Upper lobe of left lung (tissue), 4 donors: Measurements from ENCODE around the gene COL11A2.

ENCODE experiments used
- EP300 ChIP-seq, 4 donors: sonication (generic); formaldehyde crosslinking; IDR thresholded peaks; one replicate each; pipeline ENCODE4 v1.5.1; 2017; ENCODE audit warnings: antibody characterized with exemption in 4 of 4, control low read depth in 2 of 4
- POLR2A ChIP-seq, 4 donors: fragments of 450-650 bp; IDR thresholded peaks; one replicate each; pipeline ENCODE4 v1.5.1; 2016 to 2017; ENCODE audit warnings: antibody characterized with exemption in 4 of 4, mild to moderate bottlenecking in 2 of 4
- POLR2AphosphoS5 ChIP-seq, 2 donors: sonication (generic); formaldehyde crosslinking; IDR thresholded peaks; one replicate each; pipeline ENCODE4 v1.5.1; 2017; ENCODE audit warnings: antibody characterized with exemption in 2 of 2
- TF ChIP-seq, protein P1 (sequence below), 6 experiments: fragments of 450-650 bp in 4 of 6; fragments of 200-600 bp in 2 of 6; sonication (generic) in 2 of 6; IDR thresholded peaks; one replicate each; pipeline ENCODE4 v1.5.1; 2016 to 2019; ENCODE audit warnings: antibody characterized with exemption in 6 of 6

DNA sequence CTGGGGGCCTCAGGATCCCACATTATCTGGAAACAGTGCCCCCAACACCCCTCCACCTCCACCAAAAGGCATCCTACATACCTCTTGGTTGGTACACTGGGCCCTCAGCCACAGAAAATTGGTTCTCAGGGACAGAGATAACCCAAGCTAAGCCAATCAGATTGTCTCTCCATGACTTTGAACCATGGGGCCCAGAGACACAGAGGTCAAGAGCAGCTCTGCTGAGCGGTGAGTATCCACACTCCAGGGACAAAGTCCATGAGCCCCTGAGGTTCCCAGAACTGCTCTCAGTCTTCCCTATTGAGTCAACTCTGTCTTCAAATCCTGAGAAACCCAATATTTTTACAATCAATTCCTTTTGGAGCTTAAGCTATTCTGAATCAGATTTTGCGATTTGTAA lies 35.3 kb downstream of the COL11A2 start:
- TF ChIP-seq, protein P1, sequence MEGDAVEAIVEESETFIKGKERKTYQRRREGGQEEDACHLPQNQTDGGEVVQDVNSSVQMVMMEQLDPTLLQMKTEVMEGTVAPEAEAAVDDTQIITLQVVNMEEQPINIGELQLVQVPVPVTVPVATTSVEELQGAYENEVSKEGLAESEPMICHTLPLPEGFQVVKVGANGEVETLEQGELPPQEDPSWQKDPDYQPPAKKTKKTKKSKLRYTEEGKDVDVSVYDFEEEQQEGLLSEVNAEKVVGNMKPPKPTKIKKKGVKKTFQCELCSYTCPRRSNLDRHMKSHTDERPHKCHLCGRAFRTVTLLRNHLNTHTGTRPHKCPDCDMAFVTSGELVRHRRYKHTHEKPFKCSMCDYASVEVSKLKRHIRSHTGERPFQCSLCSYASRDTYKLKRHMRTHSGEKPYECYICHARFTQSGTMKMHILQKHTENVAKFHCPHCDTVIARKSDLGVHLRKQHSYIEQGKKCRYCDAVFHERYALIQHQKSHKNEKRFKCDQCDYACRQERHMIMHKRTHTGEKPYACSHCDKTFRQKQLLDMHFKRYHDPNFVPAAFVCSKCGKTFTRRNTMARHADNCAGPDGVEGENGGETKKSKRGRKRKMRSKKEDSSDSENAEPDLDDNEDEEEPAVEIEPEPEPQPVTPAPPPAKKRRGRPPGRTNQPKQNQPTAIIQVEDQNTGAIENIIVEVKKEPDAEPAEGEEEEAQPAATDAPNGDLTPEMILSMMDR (IDR thresholded peaks at IDR 0.05): no peak
- no peak for TF ChIP-seq POLR2A (IDR thresholded peaks at IDR 0.05)
- TF ChIP-seq POLR2AphosphoS5 (IDR thresholded peaks at IDR 0.05): no peak
- TF ChIP-seq EP300 (IDR thresholded peaks at IDR 0.05): no peak
